Bronchial epithelial cell (primary cell): ENCODE data around the gene MAN1C1. TPM values are rescaled to one million over a fixed set of nuclear protein-coding genes. Genes with fewer than 3 reads are reported as not detected.
A peak's percentile ranks its signal among the peaks of the same experiment; 100 is the strongest.

ENCODE experiments used
- DNase-seq: peaks from one replicate; pipeline ENCODE4 v3.0.0-alpha.2; 2010; ENCODE audit warnings: low read depth
- FAIRE-seq: peaks from 2 replicates; lab custom pipeline; 2011; peaks lifted over from hg19 to GRCh38; lab: Jason Lieb, UNC
- H3K27me3 ChIP-seq: 2 replicates; pipeline ENCODE4 v1.5.1; 2011; ENCODE audit warnings: low read length; ENCODE audit not compliant: control insufficient read depth, insufficient read depth
- H3K36me3 ChIP-seq: 2 replicates; pipeline ENCODE4 v1.5.1; 2011; ENCODE audit warnings: low read length; ENCODE audit not compliant: control insufficient read depth, insufficient read depth
- H3K4me3 ChIP-seq: 2 replicates; pipeline ENCODE4 v1.5.1; 2011; ENCODE audit warnings: mild to moderate bottlenecking, low read depth, low read length, control low read depth
- total RNA-seq: library from RNA; depleted of rRNA; stranded (reverse); fragments of >200 nt; gene quantifications from 2 replicates; pipeline ENCODE4 v1.2.1, GENCODE V29; 2014
- TF ChIP-seq, protein P1 (sequence below): IDR thresholded peaks from 2 replicates; pipeline ENCODE4 v1.5.1; 2011; ENCODE audit warnings: mild to moderate bottlenecking, moderate library complexity, low read length, control low read depth, inconsistent platforms; ENCODE audit not compliant: insufficient read depth, severe bottlenecking

MAN1C1 gene
- total RNA-seq, 1 donor from 2014 or later = under 0.01 TPM

DNA sequence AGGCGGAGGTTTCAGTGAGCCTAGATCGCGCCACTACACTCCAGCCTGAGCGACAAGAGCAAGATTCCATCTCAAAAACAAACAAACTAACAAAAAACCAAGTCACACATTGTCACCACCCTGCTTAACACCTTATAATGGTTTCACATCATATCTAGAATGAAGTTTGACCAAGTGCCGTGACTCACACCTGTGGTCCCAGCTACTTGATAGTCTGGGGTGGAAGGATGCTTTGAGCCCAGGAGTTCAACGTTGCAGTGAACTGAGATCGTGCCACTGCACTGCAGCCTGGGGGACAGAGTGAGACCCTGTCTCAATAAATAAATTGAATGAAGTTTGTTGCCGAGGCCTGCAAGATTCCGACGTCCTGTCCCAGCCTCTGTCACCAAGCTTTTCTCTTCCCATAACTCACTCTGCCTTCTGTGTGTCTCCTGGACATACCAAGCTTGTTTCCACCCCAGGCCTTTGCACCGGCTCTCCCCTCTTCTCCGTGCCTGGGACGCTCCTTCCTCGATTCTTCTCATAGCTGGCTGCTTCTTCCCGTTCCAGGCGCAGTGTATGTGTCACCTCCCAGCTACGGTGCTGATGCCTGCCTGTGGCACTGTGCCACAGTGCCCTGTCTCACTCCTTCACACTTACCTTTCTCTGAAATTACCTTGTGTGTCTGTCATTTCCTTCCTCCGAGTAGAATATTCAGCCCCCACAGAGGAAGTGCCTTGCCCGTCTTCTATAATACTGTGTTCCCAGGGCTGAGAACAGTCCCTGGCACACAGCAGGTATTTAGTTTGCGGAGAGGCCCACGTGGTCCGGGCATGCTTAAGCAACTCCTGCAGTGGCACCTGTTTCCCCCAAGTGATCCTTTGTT lies 179.6 kb downstream of the MAN1C1 start:
- DNase-seq (peak; percentile 68), FAIRE-seq (peak; percentile 18)
- TF ChIP-seq, protein P1, sequence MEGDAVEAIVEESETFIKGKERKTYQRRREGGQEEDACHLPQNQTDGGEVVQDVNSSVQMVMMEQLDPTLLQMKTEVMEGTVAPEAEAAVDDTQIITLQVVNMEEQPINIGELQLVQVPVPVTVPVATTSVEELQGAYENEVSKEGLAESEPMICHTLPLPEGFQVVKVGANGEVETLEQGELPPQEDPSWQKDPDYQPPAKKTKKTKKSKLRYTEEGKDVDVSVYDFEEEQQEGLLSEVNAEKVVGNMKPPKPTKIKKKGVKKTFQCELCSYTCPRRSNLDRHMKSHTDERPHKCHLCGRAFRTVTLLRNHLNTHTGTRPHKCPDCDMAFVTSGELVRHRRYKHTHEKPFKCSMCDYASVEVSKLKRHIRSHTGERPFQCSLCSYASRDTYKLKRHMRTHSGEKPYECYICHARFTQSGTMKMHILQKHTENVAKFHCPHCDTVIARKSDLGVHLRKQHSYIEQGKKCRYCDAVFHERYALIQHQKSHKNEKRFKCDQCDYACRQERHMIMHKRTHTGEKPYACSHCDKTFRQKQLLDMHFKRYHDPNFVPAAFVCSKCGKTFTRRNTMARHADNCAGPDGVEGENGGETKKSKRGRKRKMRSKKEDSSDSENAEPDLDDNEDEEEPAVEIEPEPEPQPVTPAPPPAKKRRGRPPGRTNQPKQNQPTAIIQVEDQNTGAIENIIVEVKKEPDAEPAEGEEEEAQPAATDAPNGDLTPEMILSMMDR = no peak
- peaks cover 4% of the 10 kb centered on the region for H3K27me3 ChIP-seq
- no peak overlapping the region for H3K4me3 ChIP-seq
- no peaks in the 10 kb centered on the region for H3K36me3 ChIP-seq

DNA sequence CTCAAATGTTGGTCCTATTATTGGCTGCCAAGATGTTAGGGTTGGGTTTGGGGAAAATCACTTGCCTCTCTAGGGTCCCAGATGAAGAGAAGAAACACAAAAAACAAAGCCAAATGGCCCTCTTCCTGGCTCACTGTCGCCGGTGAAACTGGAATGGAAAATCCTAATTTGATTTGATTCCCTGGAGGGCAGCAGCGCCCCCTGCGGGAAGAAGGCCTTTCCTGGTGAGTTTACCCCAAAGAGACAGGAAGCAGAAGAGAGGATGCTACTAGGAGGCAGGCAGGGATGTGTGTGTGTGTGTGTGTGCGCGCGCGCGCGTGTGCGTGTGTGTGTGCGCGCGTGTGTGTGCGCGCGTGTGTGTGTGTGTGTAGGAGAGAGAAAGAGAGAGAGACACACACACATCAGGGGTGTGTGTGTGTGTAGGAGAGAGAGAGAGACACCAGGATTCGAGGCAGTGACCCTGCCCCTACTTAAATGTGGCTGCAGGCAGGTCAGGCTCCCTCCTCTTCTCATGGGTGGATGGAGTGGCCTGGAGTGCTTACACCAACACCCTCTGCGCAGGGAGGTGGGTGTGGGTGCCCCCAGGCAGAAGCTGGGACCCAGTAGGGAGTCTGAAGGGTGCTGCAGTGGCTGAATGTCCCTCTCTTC lies 180.3 kb downstream of the MAN1C1 start:
- FAIRE-seq (no peak), DNase-seq (peak; percentile 63)
- no peaks in the 10 kb centered on the region for H3K36me3 ChIP-seq
- peaks cover 1% of the 10 kb centered on the region for H3K27me3 ChIP-seq
- H3K4me3 ChIP-seq = no peak overlapping the region
- TF ChIP-seq, protein P1 = peak; percentile 90

DNA sequence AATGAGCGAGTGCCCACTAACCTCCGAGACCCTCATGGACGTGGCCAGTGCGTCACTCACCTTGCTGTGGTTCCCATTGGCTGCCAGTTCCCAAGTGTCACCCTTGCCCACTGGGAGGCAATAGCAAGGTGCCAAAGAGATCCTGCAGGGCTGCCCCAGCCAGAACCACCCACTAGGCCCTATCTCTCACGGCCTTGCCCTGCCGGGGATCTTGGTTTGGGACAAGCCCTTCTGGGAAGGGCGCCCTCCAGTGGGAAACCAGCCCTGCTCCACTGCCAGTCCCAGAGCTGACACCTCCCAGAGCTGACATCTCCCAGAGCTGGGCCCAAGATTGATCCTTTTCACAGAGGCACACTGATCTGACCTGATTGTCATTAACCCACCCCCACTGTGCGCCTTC lies 181.3 kb downstream of the MAN1C1 start:
- DNase-seq = peak; percentile 11
- peak; percentile 50 for FAIRE-seq
- H3K4me3 ChIP-seq = no peak overlapping the region

DNA sequence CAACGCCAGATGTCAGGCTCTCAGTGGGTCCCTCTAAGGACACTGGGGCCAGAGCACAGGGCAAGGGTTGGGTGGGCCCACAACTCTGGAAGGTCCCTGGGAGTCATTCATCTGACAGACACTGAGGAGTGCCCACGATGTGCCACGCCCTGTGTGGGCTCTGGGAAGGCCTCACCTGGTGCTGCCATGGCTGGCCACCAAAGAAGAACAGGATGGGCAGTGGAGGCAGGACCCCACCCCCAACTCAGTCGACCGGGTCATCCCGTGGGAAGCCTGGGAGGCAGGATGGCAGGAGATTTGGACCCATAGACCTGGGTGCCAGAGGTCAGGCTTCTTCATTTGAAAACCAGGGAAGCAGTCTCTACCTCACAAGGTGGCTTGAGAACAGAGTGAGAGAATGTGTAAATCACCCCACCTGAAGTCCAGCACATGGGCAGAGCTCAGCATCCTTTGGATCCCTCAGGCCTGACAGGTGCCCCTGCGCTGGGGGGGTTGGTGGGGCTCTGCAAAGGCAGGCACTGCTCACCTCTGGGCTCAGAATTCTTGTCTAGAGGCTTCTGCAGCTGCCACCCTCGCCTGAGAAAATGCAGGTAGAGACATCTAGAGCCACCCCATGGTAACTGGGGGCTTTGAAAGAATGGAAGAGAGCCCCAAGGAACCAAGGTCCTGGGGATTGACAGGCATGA lies 182.2 kb downstream of the MAN1C1 start:
- DNase-seq = no peak
- H3K36me3 ChIP-seq = no peaks in the 10 kb centered on the region
- no peak overlapping the region for H3K4me3 ChIP-seq
- peaks cover under 1% of the 10 kb centered on the region for H3K27me3 ChIP-seq
- TF ChIP-seq, protein P1 = no peak
- FAIRE-seq = no peak

More for the DNA sequence above, 181.3 kb downstream of the MAN1C1 start:
- no peaks in the 10 kb centered on the region for H3K36me3 ChIP-seq
- TF ChIP-seq, protein P1 = peak; percentile 79
- peaks cover 1% of the 10 kb centered on the region for H3K27me3 ChIP-seq

DNA sequence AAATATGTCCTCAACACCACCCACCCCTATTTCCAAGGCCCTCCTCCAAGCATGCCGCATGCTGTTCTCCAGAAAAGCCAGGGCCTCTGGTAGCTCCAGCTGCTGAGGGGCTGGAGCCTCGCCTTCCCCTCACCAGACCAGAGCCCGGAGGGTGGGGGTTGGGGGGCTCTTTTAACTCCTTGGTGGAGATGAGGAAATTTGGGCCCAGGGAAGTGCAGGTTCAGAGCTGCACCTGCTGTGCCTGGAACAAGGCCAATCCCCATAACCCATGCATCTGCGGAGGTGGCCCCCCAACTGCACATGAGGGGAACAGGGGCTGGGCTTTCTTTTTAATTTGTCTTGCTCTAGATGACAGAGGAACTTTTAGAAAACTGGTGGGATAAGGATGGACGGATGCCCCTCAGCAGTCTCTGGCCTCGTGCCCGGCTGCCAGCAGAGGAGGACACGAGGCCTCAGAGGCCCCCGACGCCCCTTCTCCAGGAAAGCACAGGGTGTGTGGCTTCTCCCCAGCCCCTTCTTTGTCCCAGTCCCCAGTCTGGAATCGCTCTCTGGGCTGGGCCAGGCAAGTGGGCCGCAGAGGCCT lies 182.9 kb downstream of the MAN1C1 start:
- no peaks in the 10 kb centered on the region for H3K36me3 ChIP-seq
- FAIRE-seq (no peak), DNase-seq (no peak)
- TF ChIP-seq, protein P1 = no peak
- no peaks in the 10 kb centered on the region for H3K27me3 ChIP-seq
- H3K4me3 ChIP-seq = peak overlapping the region; percentile 44
